ENCODE measurements around the gene ZNF425.
"Not testable (repeated sequence)": the region's sequence is repeated elsewhere in the genome, so short reads cannot be mapped to it uniquely, and the experiment has no call there.

Gene ZNF425

GRCh38 chr7:149125863-149126661, at the start of gene ZNF425:
TSS of gene ZNF425 (minus strand) at chr7:149126324. CDS start at chr7:149126213, 111 bp downstream.
- DNase-seq, result peak; percentile 77 to 93

GRCh38 chr7:149175150-149175549, 49.0 kb upstream of the ZNF425 start:
- no peak for DNase-seq

- DNase-seq, result no peak
Measured at GRCh38 chr7:149172534-149172920, 46.4 kb upstream of the ZNF425 start.

- no peak for DNase-seq
Measured at GRCh38 chr7:149171892-149172533, 45.9 kb upstream of the ZNF425 start.

GRCh38 chr7:149166630-149167352, 40.7 kb upstream of the ZNF425 start:
- DNase-seq, result no peak

GRCh38 chr7:149166142-149166541, 40.0 kb upstream of the ZNF425 start:
- no peak for DNase-seq

- DNase-seq, result no peak
Measured at GRCh38 chr7:149161241-149161848, 35.2 kb upstream of the ZNF425 start.

GRCh38 chr7:149156898-149157297, 30.8 kb upstream of the ZNF425 start:
- no peak for DNase-seq

- no peak for DNase-seq
Measured at GRCh38 chr7:149154056-149154455, 27.9 kb upstream of the ZNF425 start.

- DNase-seq, result no peak
Measured at GRCh38 chr7:149153346-149153745, 27.2 kb upstream of the ZNF425 start.

- DNase-seq, result no peak
Measured at GRCh38 chr7:149150981-149151380, 24.9 kb upstream of the ZNF425 start.

GRCh38 chr7:149147752-149148653, 21.9 kb upstream of the ZNF425 start:
- DNase-seq, result peak; percentile 5 to 45

- peak; percentile 54 to 69 for DNase-seq
Measured at GRCh38 chr7:149147072-149147751, 21.1 kb upstream of the ZNF425 start, which contains the start of gene ZNF398. TSS of gene ZNF398 (plus strand) at chr7:149147453. CDS start at chr7:149147743, 290 bp downstream.

GRCh38 chr7:149145031-149145845, 19.1 kb upstream of the ZNF425 start:
- no peak for DNase-seq

GRCh38 chr7:149144436-149144922, 18.4 kb upstream of the ZNF425 start:
- not testable (repeated sequence) for DNase-seq

- no peak for DNase-seq
Measured at GRCh38 chr7:149141893-149142292, 15.8 kb upstream of the ZNF425 start.

- DNase-seq, result no peak
Measured at GRCh38 chr7:149140831-149141230, 14.7 kb upstream of the ZNF425 start.

GRCh38 chr7:149136118-149136517, 10.0 kb upstream of the ZNF425 start:
- no peak for DNase-seq

GRCh38 chr7:149133028-149133710, 7.0 kb upstream of the ZNF425 start:
- DNase-seq, result no peak

Data from hippocampal formation (tissue), 2 donors.